Neural cell (in vitro differentiated cells): ENCODE data around the gene TREML1. TPM values are rescaled to one million over a fixed set of nuclear protein-coding genes. Genes with fewer than 3 reads are reported as not detected.

ENCODE experiments used
- H2AFZ ChIP-seq: fragments of 200-600, 300-800 bp; sonication (generic), shearing (Covaris generic); 2 replicates; pipeline ENCODE4 v1.6.0; 2014; ENCODE audit warnings: low read depth, mild to moderate bottlenecking, antibody characterized with exemption, low read length, moderate library complexity
- H3F3A ChIP-seq: fragments of 200-600 bp; shearing (Covaris generic); 2 replicates; pipeline ENCODE4 v1.6.1; 2016; ENCODE audit warnings: mild to moderate bottlenecking, moderate library complexity, mixed read lengths, antibody characterized with exemption, low read length; ENCODE audit not compliant: insufficient read depth, poor library complexity, severe bottlenecking
- H3K27ac ChIP-seq: fragments of 200-600, 300-800 bp; sonication (generic), shearing (Covaris generic); 2 replicates; pipeline ENCODE4 v1.5.1; 2014; ENCODE audit warnings: mild to moderate bottlenecking, low read length, moderate library complexity
- H3K27me3 ChIP-seq: fragments of 300-800, 200-600 bp; sonication (generic), shearing (Covaris generic); 2 replicates; pipeline ENCODE4 v1.6.0; 2014; ENCODE audit warnings: mild to moderate bottlenecking, low read depth, low read length, moderate library complexity; ENCODE audit not compliant: insufficient read depth
- H3K36me3 ChIP-seq: fragments of 300-800, 200-600 bp; sonication (generic), shearing (Covaris generic); 2 replicates; pipeline ENCODE4 v1.5.1; 2014; ENCODE audit warnings: mild to moderate bottlenecking, antibody characterized with exemption, low read length, moderate library complexity; ENCODE audit not compliant: insufficient read depth
- H3K4me2 ChIP-seq: fragments of 300-800, 200-600 bp; sonication (generic), shearing (Covaris generic); 2 replicates; pipeline ENCODE4 v1.6.0; 2014; ENCODE audit warnings: mild to moderate bottlenecking, low read length
- H3K4me3 ChIP-seq: fragments of 300-800, 200-600 bp; sonication (generic), shearing (Covaris generic); 2 replicates; pipeline ENCODE4 v1.5.1; 2014; ENCODE audit warnings: mild to moderate bottlenecking, low read length, moderate library complexity
- H3K79me2 ChIP-seq: fragments of 200-600 bp; shearing (Covaris generic); replicated peaks from 2 replicates; pipeline ENCODE4 v1.6.0; 2014; ENCODE audit warnings: mild to moderate bottlenecking, low read length, moderate library complexity; ENCODE audit not compliant: insufficient read depth
- H3K9ac ChIP-seq: fragments of 300-800, 200-600 bp; sonication (generic), shearing (Covaris generic); 2 replicates; pipeline ENCODE4 v1.6.1; 2016; ENCODE audit warnings: mild to moderate bottlenecking, low read length, mixed read lengths
- H3K9me2 ChIP-seq: fragments of 200-600 bp; shearing (Covaris generic); 2 replicates; pipeline ENCODE4 v1.6.1; 2016; ENCODE audit warnings: mild to moderate bottlenecking, low read length, mixed read lengths; ENCODE audit not compliant: insufficient read depth
- H3K9me3 ChIP-seq: fragments of 200-600, 300-800 bp; sonication (generic), shearing (Covaris generic); 2 replicates; pipeline ENCODE4 v1.6.1; 2016; ENCODE audit warnings: mild to moderate bottlenecking, mixed run types, low read length, moderate library complexity, mixed read lengths
- H4K20me1 ChIP-seq: fragments of 200-600 bp; shearing (Covaris generic); 2 replicates; pipeline ENCODE4 v1.6.1; 2016; ENCODE audit warnings: mild to moderate bottlenecking, mixed run types; ENCODE audit not compliant: insufficient read depth
- EP300 ChIP-seq: fragments of 450-650 bp; conservative IDR thresholded peaks from 2 replicates; pipeline ENCODE4 v1.6.1; 2014; ENCODE audit warnings: antibody characterized with exemption, mild to moderate bottlenecking, moderate library complexity; ENCODE audit not compliant: poor library complexity, severe bottlenecking
- EZH2 ChIP-seq: fragments of 200-600, 300-800 bp; shearing (Covaris generic), sonication (generic); IDR thresholded peaks from 2 replicates; pipeline ENCODE4 v1.6.1; 2014; ENCODE audit warnings: antibody characterized with exemption, low read length, borderline replicate concordance, mild to moderate bottlenecking; ENCODE audit not compliant: insufficient read depth, poor library complexity, severe bottlenecking
- MXI1 ChIP-seq: fragments of 450-650 bp; conservative IDR thresholded peaks from 2 replicates; pipeline ENCODE4 v1.6.1; 2014; ENCODE audit warnings: antibody characterized with exemption, mild to moderate bottlenecking; ENCODE audit not compliant: poor library complexity, severe bottlenecking
- POLR2AphosphoS5 ChIP-seq: IDR thresholded peaks from 2 replicates; pipeline ENCODE4 v1.6.1; 2012
- RAD21 ChIP-seq: fragments of 450-650 bp; conservative IDR thresholded peaks from 2 replicates; pipeline ENCODE4 v1.6.1; 2014; ENCODE audit warnings: antibody characterized with exemption, mild to moderate bottlenecking, moderate library complexity
- SMC3 ChIP-seq: fragments of 450-650 bp; conservative IDR thresholded peaks from 2 replicates; pipeline ENCODE4 v1.6.1; 2014; ENCODE audit warnings: antibody characterized with exemption, mild to moderate bottlenecking, moderate library complexity; ENCODE audit not compliant: poor library complexity
- TAF1 ChIP-seq: IDR thresholded peaks from 2 replicates; pipeline ENCODE4 v1.6.1; 2012; ENCODE audit warnings: low read depth
- polyA plus RNA-seq: library from polyadenylated mRNA; depleted of rRNA; stranded (reverse); fragments of >200 nt; gene quantifications from 2 replicates; pipeline ENCODE4 v1.2.3, GENCODE V29; 2014
- TF ChIP-seq, protein P1 (sequence below): IDR thresholded peaks from 2 replicates; pipeline ENCODE4 v1.6.1; 2012; ENCODE audit warnings: borderline replicate concordance
- TF ChIP-seq, protein P2 (sequence below): fragments of 450-650 bp; IDR thresholded peaks from 2 replicates; pipeline ENCODE4 v1.5.1; 2014; ENCODE audit warnings: antibody characterized with exemption, mild to moderate bottlenecking, moderate library complexity; ENCODE audit not compliant: poor library complexity, severe bottlenecking

TREML1 gene
- polyA plus RNA-seq, 1 donor from 2014 or later: not detected

DNA sequence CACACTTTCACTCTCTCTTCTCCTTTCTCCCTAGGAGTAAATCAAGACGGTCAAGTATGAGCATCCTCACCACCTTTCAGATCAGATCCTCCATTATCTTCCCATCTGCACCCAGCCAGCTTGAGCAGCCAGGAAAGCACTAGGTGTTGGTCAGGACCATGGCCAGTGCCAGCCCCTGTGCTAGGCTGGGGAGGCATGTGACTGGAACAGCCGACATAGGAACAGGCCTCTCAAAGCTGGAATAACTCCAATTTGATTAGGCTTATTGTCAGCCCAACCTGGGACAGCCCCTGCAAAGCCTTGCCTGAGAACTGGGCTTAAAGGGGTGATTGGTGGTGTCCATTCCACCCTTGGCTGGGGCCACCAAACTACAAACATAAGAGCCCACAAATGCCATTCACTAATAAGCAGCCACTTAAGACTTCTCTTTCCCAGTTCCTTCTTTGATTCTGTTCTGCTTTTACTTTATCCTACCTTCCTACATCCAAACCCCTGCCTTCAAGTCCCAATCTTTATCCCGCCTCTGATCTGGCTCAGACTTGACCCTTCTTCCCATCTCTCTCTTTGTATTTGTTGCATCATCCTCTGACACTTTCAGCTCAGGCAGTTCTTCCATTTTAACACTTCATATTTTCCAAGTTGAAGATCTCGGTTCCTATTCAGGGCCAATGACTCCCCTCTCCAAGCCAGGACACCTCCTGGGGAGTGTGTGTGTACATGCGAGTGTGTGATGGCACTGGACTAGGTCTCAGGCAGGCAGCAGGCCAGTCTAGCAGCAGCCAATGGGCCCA is 13.2 kb upstream of the TREML1 start:
- Histone ChIP-seq H3K27me3 (no peaks in the 10 kb centered on the region), H3K9me2 (no peaks in the 10 kb centered on the region), H3K79me2 (no peaks in the 10 kb centered on the region), H3K27ac (no peak overlapping the region), H3K4me2 (no peak overlapping the region), H4K20me1 (no peaks in the 10 kb centered on the region), H3K9me3 (no peaks in the 10 kb centered on the region), H3K4me3 (no peak overlapping the region), H2AFZ (no peak overlapping the region), H3F3A (no peaks in the 10 kb centered on the region), H3K9ac (no peak overlapping the region), H3K36me3 (no peaks in the 10 kb centered on the region)
- TF ChIP-seq, protein P1, sequence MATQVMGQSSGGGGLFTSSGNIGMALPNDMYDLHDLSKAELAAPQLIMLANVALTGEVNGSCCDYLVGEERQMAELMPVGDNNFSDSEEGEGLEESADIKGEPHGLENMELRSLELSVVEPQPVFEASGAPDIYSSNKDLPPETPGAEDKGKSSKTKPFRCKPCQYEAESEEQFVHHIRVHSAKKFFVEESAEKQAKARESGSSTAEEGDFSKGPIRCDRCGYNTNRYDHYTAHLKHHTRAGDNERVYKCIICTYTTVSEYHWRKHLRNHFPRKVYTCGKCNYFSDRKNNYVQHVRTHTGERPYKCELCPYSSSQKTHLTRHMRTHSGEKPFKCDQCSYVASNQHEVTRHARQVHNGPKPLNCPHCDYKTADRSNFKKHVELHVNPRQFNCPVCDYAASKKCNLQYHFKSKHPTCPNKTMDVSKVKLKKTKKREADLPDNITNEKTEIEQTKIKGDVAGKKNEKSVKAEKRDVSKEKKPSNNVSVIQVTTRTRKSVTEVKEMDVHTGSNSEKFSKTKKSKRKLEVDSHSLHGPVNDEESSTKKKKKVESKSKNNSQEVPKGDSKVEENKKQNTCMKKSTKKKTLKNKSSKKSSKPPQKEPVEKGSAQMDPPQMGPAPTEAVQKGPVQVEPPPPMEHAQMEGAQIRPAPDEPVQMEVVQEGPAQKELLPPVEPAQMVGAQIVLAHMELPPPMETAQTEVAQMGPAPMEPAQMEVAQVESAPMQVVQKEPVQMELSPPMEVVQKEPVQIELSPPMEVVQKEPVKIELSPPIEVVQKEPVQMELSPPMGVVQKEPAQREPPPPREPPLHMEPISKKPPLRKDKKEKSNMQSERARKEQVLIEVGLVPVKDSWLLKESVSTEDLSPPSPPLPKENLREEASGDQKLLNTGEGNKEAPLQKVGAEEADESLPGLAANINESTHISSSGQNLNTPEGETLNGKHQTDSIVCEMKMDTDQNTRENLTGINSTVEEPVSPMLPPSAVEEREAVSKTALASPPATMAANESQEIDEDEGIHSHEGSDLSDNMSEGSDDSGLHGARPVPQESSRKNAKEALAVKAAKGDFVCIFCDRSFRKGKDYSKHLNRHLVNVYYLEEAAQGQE: no peak
- TF ChIP-seq, protein P2, sequence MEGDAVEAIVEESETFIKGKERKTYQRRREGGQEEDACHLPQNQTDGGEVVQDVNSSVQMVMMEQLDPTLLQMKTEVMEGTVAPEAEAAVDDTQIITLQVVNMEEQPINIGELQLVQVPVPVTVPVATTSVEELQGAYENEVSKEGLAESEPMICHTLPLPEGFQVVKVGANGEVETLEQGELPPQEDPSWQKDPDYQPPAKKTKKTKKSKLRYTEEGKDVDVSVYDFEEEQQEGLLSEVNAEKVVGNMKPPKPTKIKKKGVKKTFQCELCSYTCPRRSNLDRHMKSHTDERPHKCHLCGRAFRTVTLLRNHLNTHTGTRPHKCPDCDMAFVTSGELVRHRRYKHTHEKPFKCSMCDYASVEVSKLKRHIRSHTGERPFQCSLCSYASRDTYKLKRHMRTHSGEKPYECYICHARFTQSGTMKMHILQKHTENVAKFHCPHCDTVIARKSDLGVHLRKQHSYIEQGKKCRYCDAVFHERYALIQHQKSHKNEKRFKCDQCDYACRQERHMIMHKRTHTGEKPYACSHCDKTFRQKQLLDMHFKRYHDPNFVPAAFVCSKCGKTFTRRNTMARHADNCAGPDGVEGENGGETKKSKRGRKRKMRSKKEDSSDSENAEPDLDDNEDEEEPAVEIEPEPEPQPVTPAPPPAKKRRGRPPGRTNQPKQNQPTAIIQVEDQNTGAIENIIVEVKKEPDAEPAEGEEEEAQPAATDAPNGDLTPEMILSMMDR: no peak
- no peak for TF ChIP-seq EZH2
- no peak for TF ChIP-seq RAD21

DNA sequence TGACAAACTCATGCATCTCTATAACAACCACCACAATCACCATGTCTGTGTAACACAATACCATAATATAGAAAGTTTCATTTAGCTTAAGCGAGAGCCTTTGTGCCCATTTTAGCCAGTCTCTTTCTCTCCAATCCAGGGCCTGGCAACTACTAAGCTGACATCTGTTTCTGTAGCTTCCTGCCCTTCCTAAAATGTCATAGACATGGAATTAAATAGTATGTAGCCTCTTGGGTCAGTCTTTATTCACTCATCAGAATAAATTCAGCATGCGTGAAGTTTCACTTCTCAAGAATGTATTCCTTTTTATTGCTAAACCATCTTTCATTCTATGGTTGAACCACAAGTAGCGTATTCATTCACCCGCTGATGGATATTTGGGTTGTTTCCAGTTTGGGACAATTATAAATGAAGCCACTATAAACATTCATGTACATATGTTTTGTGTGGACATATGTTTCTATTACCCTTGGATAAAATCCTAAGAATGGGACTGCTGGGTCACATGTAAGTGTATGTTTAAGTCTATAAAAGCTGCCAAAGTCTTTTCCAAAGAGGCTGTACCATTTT is 10.5 kb upstream of the TREML1 start:
- H3F3A ChIP-seq: no peaks in the 10 kb centered on the region
- no peaks in the 10 kb centered on the region for H3K36me3 ChIP-seq
- TF ChIP-seq MXI1 (no peak), POLR2AphosphoS5 (no peak), SMC3 (no peak), TAF1 (no peak), EP300 (no peak), EZH2 (no peak)
- TF ChIP-seq, protein P1: no peak
- TF ChIP-seq, protein P2: no peak
- H4K20me1 ChIP-seq: no peaks in the 10 kb centered on the region
- H3K9me3 ChIP-seq: no peaks in the 10 kb centered on the region
- H3K27me3 ChIP-seq: no peaks in the 10 kb centered on the region
- H2AFZ ChIP-seq: no peak overlapping the region
- no peaks in the 10 kb centered on the region for H3K79me2 ChIP-seq
- H3K9me2 ChIP-seq: no peaks in the 10 kb centered on the region
- no peak overlapping the region for H3K27ac ChIP-seq
- H3K9ac ChIP-seq: no peak overlapping the region
- H3K4me3 ChIP-seq: no peak overlapping the region
- no peak overlapping the region for H3K4me2 ChIP-seq
